GM15510 (cell line): Measurements from ENCODE around the gene HLA-F.

ENCODE experiments used
- POLR2A ChIP-seq: IDR thresholded peaks from 3 replicates; pipeline ENCODE4 v1.6.1; 2011; ENCODE audit warnings: borderline replicate concordance; ENCODE audit not compliant: insufficient read length; ENCODE audit errors: extremely low read depth

Gene HLA-F

GRCh38 chr6:29758761-29759160, 35.5 kb downstream of the HLA-F start:
- TF ChIP-seq POLR2A = no peak

GRCh38 chr6:29759457-29759856, 36.2 kb downstream of the HLA-F start:
- TF ChIP-seq POLR2A = no peak

GRCh38 chr6:29760328-29760727, 37.1 kb downstream of the HLA-F start:
- TF ChIP-seq POLR2A = no peak

GRCh38 chr6:29762051-29762450, 38.8 kb downstream of the HLA-F start:
- TF ChIP-seq POLR2A = no peak

GRCh38 chr6:29762781-29763214, 39.6 kb downstream of the HLA-F start:
- no peak for TF ChIP-seq POLR2A

- TF ChIP-seq POLR2A = no peak
Measured at GRCh38 chr6:29763491-29764289, 40.5 kb downstream of the HLA-F start.

GRCh38 chr6:29764422-29765196, 41.4 kb downstream of the HLA-F start:
- TF ChIP-seq POLR2A = no peak

GRCh38 chr6:29769336-29769735, 46.1 kb downstream of the HLA-F start:
- no peak for TF ChIP-seq POLR2A

- TF ChIP-seq POLR2A = no peak
Measured at GRCh38 chr6:29770306-29770705, 47.1 kb downstream of the HLA-F start.

GRCh38 chr6:29776684-29777083, 53.5 kb downstream of the HLA-F start:
- TF ChIP-seq POLR2A = no peak
